HG03135 (cell line): ENCODE results near the gene ACVR2A.

Source experiments
- ATAC-seq: cut with Tn5 transposase; IDR thresholded peaks from one replicate; pipeline ENCODE4 v1.9.1; 2021; ENCODE audit warnings: mild to moderate bottlenecking, moderate library complexity; ENCODE audit not compliant: unreplicated experiment

ACVR2A gene

DNA sequence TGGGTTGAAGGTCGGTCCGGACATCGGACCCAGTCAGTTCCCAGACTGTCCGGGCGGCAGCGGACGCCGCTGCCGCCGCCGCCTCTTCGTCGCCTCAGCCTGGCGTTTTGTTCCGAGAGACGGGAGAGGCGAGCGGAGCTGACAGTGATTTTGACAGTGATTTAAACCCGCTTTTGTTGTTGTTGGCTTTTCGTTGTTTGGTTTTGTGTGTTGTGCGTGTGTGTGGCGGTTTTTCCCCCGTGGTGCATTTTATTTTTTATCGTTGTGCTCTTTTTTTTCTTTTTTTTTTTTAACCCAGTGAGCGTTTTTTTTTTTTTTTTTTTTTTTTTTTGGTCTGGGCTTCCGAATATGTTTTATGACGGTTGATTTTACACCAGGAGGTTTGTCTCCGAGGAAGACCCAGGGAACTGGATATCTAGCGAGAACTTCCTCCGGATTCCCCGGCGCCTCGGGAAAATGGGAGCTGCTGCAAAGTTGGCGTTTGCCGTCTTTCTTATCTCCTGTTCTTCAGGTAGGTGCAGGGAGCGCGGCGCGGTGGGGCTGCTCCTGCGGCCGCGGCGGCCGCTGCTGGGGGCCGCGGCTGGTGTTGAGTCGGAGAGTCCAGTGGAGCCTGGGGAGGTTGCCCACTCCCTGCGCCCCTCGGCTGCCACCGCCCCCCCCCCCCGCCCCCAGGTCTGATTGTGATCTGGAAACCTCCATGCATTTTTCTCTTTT is at the start of gene ACVR2A:
Gene ACVR2A, plus strand, starts transcription at position 333 of the 714 bp plus-strand sequence. Its CDS starts 124 bp downstream, at position 457.
- ATAC-seq, result peak; percentile 37

DNA sequence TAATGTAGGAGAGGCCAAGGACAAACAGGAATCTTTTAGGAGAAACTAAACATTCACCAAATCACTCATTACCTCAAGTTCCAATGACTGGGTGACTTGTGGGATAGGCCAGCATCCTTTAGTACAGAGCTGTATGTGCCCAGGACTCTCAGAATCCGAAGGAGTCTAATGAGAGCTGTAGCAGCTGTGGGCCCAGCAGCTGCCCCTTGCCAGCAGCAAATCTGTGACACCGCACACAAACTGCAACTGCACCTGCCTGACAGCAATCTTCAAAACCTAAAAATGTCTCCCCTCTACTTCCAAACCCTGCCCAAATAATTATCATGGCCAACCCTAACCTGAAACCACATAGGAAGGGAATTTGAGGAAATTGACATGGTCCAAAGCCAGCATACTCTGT is 44.5 kb upstream of the ACVR2A start:
- no peak for ATAC-seq

DNA sequence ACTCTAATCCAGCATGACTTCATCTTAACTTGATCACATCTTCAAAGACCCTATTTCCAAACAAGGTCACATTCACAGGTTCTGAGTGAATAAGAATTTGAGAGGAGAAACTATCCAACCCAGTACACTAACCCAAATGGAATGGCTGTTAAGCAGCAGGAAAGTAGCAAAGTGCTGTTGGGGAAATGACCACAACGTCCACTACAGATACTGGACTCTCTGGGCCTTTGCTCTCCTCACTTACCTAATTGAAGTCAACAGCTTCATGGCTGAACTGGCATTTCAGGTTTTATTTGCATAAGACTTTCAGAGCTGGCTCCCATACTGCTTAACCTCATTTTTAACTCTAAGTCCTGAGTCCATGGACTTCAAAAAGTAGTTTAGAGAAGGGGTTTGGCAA is 38.0 kb upstream of the ACVR2A start:
- ATAC-seq, result no peak

DNA sequence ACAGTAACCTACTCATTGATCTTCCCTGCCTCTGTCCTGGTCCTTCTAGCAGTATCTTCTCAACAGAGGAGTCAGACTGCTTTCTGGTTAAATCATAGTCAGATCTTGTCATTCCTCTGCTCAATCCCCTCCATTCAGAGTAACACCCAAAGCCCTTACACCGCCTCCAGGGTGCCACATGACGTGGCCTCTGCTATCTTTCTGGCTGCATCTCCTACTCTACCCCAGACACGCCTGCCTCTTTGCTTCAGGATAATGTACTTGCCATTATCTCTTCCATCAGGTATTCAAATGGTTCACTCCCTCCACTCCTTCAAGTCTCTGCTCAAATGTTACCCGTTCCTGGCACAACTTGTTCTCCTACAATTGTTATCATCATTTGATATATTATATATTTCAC is 36.3 kb upstream of the ACVR2A start:
- ATAC-seq, result no peak

DNA sequence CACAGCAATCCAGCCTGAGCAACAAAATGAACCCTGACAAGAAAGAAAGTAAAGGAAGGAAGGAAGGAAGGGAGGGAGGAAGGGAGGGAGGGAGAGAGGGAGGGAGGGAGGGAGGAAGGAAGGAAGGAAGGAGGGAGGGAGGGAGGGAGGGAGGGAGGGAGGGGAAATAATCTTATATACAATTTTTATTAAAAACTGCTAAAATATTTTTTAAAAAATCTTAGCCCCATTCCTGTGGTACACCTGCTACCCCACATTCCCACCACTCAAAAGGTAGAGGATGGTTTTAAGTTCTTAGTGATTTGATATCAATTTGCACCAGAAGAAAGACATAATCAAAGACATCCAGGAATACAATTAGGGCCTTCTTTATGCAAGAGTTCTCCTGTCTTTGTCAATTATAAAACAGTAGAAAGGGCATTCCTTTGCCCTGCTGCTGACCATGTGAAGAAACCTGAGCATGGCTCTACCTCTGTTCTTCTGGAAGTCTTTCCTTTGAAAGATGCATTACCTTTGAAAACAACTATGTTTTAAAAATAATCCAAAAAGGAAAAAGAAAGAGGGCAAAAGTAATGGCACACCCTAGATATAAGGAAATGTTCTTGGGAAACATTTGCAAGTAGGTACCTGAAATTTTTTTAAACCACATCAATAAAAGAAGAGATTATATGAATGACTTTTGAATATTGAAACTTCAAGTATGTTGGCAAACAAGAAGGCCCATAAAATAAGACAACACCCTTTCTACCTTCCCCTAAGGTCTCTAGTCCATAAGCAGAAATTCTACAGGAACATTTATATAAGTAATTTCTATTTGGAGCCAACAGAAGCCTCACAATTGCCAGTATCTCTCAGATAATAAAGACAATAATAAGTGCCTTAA is 33.7 kb upstream of the ACVR2A start:
- no peak for ATAC-seq

DNA sequence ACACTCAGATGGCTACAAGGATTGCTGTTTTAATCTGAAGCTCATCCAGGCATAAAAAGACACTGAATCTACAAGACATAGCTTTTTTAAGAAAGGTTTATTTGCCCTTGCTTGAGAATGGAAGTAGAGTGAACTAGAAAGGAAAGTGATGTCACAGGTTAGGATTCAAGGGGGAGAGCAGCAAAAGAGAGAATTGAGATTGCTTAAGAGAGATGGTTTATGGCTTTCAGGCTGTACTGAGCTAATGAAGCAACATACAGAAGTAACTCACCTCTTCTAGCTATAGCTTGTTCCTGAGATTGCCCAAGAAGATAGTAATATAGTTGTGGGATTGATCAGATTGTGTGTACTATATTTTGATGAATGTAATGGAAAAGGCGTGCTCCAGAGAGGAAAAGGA is 26.1 kb upstream of the ACVR2A start:
- ATAC-seq, result no peak

DNA sequence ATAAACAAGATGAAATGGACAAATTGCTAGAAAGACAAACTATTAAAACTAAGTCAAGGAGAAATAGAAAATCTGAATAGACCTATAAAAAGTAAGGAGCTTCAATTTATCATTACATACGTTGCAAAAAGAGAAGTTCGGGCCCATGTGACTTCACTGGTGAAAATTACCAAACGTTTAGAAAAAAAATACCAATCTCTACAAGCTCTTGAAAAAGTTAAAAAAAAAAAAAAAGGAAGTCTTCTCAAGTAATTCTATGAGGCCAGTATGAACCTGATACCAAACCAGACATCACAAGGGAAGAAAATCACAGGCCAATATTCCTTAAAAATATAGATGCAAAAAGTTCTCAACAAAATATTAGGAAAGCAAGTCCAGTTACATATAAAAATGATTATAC is 20.2 kb upstream of the ACVR2A start:
- no peak for ATAC-seq

DNA sequence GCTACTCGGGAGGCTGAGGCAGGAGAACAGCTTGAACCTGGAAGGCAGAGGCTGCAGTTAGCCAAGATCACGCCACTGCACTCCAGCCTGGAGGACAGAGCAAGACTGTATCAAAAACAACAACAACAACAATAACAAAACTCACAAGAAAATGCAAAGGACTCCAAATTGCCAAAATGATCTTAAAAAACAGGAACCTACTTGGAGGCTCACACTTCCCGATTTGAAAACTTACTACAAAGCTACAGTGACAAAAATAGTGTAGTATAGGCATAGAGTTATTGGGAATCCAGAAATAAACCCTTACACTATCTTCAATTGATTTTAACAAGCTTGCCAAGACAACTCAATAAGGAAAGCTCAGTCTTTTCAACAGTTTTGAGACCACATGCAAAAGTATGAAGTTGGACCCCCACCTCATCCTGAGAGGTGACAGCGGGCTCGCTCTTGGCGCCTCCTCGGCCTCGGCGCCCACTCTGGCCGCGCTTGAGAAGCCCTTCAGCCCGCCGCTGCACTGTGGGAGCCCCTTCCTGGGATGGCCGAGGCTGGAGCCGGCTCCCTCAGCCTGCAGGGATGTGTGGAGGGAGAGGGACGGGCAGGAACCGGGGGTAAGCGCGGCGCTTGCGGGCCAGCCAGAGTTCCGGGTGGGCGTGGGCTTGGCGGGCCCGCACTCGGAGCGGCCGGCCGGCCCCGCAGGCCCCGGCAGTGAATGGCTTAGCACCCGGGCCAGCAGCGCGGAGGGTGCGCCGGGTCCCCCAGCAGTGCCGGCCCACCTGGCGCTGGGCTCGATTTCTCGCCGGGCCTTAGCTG is 18.3 kb upstream of the ACVR2A start:
- no peak for ATAC-seq

DNA sequence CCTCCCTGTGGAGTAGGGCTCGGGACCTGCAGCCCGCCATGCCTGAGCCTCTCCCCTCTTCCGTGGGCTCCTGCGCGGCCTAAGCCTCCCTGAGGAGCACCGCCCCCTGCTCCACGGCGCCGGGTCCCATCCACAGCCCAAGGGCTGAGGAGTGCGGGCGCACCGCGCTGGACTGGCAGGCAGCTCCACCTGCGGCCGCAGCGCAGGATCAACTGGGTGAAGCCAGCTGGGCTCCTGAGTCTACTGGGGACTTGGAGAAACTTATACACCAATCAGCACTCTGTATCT is 17.8 kb upstream of the ACVR2A start:
- no peak for ATAC-seq

DNA sequence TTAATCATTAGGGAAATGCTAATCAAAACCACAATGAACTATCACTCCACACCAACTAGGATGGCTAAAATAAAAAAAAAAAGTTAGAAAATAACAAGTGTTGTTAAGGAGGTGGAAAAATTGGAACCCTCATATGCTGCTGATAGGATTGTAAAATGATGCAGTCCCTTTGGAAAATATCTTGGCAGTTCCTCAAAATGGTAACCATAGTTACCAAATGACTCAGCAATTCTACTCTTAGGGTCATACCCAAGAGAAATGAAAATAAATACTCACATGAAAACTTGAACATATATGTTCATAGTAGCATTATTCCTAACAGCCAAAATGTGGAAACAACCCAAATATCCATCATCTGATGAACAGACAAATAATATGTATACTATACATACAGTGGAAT is 15.7 kb upstream of the ACVR2A start:
- no peak for ATAC-seq

DNA sequence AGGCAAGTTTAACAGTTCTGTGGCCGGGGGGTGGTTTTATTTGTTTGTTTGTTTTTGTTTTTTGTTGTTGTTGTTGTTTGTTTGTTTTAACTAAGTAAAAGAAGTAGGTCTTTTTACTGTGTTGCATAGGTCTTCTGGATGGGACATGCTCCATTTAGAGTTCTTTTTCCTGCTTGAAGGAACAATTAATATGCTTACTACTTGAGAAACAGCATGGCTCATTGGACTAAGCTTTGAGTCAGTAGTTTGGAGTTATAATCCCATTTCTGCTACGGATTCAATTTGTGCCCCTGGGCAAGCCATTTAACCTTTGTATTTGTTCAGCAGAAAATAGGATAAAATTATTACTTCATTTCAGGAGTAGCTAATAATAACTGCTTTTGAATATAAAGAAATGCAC is 8.7 kb upstream of the ACVR2A start:
- no peak for ATAC-seq

DNA sequence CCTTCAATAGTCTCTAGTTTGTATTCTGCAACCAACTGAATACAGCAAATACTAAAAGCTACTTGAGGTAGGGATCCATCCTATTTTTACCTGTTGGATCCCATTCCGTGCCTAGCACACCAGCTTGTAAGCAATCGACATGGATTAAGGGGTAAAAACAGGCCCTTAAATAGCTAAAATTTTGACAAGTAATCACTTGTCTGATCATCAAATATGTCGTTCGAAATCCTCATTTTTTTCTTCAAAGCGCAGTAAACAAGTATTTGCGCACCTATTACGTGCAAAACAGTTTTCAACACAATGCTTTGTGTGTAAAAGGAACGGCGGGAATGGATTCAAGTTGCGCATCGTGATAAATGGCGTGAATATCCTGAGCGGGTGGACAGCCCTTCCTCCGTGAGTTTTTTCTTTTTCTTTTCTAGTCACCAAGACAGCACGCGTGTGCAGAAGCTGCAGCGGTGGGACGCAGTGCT is 1.4 kb upstream of the ACVR2A start:
- ATAC-seq, result no peak

DNA sequence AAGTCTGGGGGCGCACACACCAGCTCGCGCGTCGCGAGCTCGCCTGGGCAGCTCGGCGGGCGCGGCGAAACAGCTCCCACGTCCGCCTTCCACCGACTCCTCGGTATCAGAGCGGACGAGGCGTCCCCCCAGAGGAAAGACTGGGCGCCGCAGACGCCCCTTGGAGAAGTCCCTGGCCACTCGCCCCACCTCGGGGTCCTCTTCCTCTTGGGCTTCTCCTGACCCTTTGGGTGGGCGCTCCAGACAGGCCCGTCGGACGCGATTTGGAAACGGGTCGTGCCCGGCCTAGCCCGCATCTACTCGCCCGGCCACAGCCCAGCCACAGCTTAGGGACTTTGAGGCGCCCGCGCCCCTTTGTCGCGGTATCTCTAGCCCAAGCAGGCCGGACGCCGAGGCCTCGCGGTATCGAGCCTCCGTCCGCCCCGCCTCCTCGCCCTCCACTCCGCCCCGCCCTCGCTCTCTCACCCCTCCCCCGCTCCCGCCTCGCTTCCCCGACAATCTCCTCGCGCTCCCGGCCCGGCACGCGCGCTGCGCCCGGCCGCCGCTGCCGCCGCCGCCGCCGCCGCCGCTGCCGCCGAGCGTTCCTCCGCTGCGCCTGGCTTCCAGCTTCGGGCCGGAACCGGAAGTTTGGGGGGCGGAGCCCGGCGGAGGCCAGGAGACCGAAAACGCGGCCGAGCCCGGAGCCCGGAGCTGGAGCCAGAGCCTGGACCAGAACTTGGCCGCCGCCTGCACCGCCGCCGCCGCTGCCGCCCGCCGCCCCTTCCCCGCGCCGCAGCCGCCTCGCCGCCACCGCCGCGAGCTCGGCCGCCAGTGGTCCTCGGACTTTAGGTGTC is 749 bp upstream of the ACVR2A start:
- ATAC-seq, result peak; percentile 93

DNA sequence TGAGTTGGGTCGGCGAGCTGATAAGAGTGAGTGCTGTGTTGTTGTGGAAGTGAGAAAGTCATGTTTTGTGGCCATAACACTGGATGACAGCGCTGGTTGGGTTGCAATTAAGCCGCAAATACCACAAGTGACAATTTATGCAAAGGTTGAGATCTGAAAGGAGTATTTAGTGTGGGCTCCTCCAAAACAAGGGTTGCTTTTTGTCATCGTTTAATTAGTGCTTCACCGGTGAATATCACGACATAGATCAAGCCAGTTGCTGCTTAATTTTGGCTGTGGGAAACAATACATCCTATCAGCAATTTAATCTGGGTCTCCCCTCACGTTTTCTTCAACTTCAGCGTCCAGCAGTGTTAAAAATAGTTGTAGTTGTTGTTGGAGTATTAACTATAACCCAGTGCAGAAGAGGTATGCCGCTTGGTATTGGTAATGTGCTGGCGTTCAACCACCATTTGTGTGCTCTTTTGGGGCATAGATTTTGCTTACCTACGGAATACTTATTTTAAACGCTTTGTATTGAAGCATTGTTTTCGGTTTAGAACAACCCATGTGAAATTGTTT is 662 bp downstream of the ACVR2A start:
- peak; percentile 43 for ATAC-seq

DNA sequence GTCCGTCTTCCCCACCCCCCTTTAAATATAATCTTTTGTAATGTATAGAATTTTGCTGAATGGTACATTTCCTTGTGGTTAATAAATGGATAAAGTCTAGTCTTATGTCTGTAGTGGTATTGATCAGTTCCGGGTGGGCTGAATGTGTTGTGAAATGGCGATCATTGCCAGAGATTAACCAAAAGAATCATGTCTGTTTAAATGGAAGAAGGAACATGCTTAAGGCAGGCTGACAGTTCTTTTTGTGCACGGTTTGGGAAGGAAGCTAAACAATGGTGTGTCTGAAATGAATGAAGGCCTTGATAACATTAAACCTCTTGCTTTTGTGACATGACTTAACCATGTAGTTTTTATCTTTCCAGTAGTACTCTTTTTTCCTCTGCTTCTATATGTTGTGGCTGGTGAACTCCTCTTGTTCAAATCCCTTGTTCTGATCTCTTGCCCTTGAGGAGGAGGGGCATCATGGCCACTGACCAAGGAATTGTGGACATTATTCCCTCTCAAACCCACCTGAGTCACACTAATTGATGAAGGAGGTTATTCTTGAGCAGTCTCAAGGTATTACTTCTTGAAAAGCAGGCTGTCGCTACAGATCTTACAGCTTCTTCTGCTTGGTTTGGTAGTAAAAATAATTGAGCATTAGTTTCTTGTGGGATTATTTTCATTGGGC is 1.7 kb downstream of the ACVR2A start:
- no peak for ATAC-seq

DNA sequence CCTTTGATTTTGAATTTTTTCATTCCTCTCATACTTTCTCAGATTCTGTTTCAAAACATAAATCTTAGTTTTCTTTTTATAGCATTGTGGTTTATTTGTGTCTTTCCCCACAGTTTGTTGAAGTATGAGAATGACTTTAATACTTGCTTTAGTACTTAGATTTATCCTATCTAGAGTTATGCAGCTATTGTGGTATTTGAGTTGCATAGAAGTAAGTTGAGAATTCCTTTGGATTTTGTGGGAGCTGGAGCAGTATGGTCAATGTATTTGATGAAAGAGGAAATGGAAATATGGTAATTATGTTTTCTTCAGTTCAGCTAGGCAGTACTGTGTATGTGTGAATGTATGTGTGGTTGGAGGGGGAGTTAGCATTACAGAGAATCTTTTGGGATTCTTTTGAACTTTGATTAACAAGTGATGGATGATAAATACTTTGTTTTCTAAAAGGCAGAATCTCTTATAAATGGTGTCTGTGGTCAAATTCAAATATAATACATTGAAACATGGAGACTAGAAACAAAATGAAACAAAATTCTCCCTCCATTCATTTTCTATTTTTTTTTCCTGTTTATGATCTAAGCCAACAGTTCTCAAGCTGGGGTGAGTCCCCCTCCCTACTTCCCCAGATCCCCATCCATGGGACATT is 3.0 kb downstream of the ACVR2A start:
- no peak for ATAC-seq

DNA sequence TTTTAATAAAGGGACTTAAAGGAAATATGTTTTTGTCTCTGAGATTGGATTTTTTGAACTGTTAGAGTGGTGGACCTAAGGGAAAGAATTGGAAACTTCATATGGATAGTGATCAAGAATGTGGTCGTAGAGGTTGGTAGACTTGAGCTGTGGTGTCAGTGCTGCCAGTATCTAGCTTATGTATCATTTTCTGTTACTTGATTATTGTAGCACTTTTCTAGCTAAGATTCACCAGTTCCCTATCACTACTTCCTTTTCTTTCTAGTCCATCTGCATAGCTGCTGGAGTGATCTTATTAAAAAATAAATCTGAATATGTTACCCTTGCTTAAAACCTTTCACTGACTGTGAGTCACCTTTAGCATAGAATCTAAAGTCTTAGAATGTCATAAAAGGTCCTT is 6.0 kb downstream of the ACVR2A start:
- ATAC-seq, result no peak

DNA sequence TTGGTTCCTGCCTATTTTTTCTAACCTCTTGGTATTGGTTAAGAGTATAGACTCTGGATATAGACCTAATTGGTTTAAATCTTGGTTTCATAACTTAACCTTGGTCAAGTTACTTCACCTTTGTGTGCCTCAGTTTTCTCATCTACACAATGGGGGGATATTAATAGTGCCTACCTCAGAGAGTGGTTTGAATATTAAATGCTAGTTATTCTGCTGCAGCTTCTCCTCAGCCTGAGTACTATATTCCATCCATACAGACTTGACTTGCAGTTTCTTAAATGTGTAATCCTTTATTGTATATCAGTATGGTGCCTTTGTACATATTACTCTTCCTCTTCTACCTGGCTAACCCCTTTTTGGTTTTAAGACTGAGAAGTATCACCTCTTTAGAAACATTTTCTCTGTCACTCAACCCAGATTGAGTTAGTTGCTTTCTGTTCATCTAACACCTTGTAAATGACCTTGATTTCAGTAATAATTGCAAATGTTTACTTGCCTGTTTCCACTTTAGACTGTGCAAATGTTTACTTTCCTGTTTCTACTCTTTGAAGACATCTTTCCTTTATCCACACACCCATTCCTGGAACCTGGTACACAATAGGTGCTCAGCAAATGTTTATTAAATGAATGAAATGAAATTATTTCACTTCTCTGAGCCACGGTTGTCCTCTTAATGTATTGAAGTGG is 6.6 kb downstream of the ACVR2A start:
- no peak for ATAC-seq
